DOHH2 (cell line): Measurements from ENCODE around the gene SETMAR.

Experiments
- H3F3A ChIP-seq: fragments of 200-600 bp; sonication (generic), shearing (Covaris generic); 2 replicates; pipeline ENCODE4 v1.6.0; 2016; ENCODE audit warnings: antibody characterized with exemption, mild to moderate bottlenecking; ENCODE audit not compliant: control insufficient read depth, insufficient read depth
- H3K27ac ChIP-seq: fragments of 200-600 bp; sonication (generic); 2 replicates; pipeline ENCODE4 v1.5.1; 2014; ENCODE audit warnings: low read depth, mild to moderate bottlenecking, low read length, moderate library complexity
- H3K27me3 ChIP-seq: fragments of 200-600 bp; sonication (generic); 2 replicates; pipeline ENCODE4 v1.6.1; 2014; ENCODE audit warnings: mild to moderate bottlenecking, low read length, mixed read lengths; ENCODE audit not compliant: control insufficient read depth
- H3K36me3 ChIP-seq: fragments of 200-600 bp; sonication (generic); 2 replicates; pipeline ENCODE4 v1.6.1; 2014; ENCODE audit warnings: mild to moderate bottlenecking, low read length, moderate library complexity, mixed read lengths; ENCODE audit not compliant: control insufficient read depth
- H3K4me1 ChIP-seq: fragments of 200-600 bp; sonication (generic); 2 replicates; pipeline ENCODE4 v1.6.1; 2014; ENCODE audit warnings: mild to moderate bottlenecking, low read length, mixed read lengths; ENCODE audit not compliant: control insufficient read depth
- H3K4me2 ChIP-seq: fragments of 200-600 bp; sonication (generic); 2 replicates; pipeline ENCODE4 v1.6.0; 2014; ENCODE audit warnings: mild to moderate bottlenecking, low read length, moderate library complexity
- H3K4me3 ChIP-seq: fragments of 200-600 bp; sonication (generic); 2 replicates; pipeline ENCODE4 v1.5.1; 2014; ENCODE audit warnings: mild to moderate bottlenecking, low read length, mixed read lengths
- H3K79me2 ChIP-seq: fragments of 200-600 bp; sonication (generic); 2 replicates; pipeline ENCODE4 v1.6.1; 2014; ENCODE audit warnings: mild to moderate bottlenecking, low read length, mixed read lengths; ENCODE audit not compliant: control insufficient read depth
- H3K9me2 ChIP-seq: fragments of 200-600 bp; sonication (generic); replicated peaks from 2 replicates; pipeline ENCODE4 v1.6.1; 2014; ENCODE audit warnings: mild to moderate bottlenecking, low read length, mixed read lengths; ENCODE audit not compliant: control insufficient read depth
- H3K9me3 ChIP-seq: fragments of 200-600 bp; sonication (generic); 2 replicates; pipeline ENCODE4 v1.6.1; 2014; ENCODE audit warnings: antibody characterized with exemption, low read length, mixed read lengths; ENCODE audit not compliant: control insufficient read depth, insufficient read depth
- H4K20me1 ChIP-seq: fragments of 200-600 bp; sonication (generic); 2 replicates; pipeline ENCODE4 v1.6.0; 2014; ENCODE audit warnings: low read depth, mild to moderate bottlenecking, antibody characterized with exemption, low read length, moderate library complexity; ENCODE audit not compliant: control insufficient read depth, insufficient read depth
- EZH2phosphoT487 ChIP-seq: fragments of 200-600 bp; sonication (generic); IDR thresholded peaks from 2 replicates; pipeline ENCODE4 v1.6.1; 2017; ENCODE audit warnings: borderline replicate concordance, mild to moderate bottlenecking, antibody characterized with exemption, low read length, moderate library complexity, mixed read lengths
- TF ChIP-seq, protein P1 (sequence below): fragments of 200-600 bp; sonication (generic); IDR thresholded peaks from one replicate; pipeline ENCODE4 v1.5.1; 2014; ENCODE audit warnings: antibody characterized with exemption, mild to moderate bottlenecking, low read depth, low read length; ENCODE audit not compliant: poor library complexity, severe bottlenecking

SETMAR gene

GRCh38 chr3:4351872-4352271 is 48.7 kb downstream of the SETMAR start:
- Histone ChIP-seq H3K27ac (no peak overlapping the region), H3K4me1 (no peaks in the 10 kb centered on the region), H3F3A (no peaks in the 10 kb centered on the region), H3K4me2 (no peak overlapping the region), H3K27me3 (no peaks in the 10 kb centered on the region), H3K4me3 (no peak overlapping the region), H3K9me3 (no peaks in the 10 kb centered on the region), H3K79me2 (no peaks in the 10 kb centered on the region), H3K36me3 (no peaks in the 10 kb centered on the region), H3K9me2 (no peaks in the 10 kb centered on the region), H4K20me1 (no peaks in the 10 kb centered on the region; the same call in 1 of the 2 replicates)
- TF ChIP-seq, protein P1, sequence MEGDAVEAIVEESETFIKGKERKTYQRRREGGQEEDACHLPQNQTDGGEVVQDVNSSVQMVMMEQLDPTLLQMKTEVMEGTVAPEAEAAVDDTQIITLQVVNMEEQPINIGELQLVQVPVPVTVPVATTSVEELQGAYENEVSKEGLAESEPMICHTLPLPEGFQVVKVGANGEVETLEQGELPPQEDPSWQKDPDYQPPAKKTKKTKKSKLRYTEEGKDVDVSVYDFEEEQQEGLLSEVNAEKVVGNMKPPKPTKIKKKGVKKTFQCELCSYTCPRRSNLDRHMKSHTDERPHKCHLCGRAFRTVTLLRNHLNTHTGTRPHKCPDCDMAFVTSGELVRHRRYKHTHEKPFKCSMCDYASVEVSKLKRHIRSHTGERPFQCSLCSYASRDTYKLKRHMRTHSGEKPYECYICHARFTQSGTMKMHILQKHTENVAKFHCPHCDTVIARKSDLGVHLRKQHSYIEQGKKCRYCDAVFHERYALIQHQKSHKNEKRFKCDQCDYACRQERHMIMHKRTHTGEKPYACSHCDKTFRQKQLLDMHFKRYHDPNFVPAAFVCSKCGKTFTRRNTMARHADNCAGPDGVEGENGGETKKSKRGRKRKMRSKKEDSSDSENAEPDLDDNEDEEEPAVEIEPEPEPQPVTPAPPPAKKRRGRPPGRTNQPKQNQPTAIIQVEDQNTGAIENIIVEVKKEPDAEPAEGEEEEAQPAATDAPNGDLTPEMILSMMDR = no peak
- no peak for TF ChIP-seq EZH2phosphoT487

DNA sequence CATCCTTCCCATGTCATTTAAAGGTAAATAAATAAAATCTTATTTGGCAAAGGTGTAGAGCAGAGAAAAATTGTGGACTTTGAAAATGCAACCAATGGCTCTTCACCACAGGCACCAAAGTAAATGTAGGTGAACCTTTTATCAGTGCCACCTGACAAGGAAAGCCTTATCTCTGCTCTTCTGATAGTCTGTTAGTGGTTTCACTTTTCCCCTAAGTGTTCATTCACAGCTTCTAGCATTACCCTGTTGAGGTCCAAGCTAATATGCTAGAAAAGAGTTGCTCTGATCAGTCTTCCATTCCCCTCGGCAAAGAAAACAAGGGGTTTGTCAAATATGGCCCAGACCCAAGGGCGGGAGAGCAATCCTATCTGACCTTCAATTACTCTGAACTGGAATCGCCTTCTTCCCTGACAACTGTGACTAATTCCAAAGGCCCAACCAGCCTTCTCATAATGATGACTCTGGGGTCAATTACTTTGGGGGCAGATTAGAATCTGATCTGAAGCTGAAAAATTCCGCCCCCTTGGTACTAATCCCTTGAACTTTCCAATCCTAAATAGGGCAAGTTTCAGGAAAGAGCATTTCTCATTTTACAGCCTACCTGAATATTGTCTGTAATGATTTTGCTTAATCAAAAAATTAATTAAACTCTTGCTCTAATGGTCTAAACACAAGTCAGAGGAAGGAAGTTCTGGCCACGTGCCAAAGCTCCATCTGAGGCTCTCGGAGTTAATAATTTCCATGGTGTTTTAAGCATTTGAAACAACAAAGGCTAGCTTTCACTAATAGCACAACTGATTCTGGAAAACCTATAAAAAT is 52.4 kb downstream of the SETMAR start:
- TF ChIP-seq, protein P1 = no peak
- no peak for TF ChIP-seq EZH2phosphoT487
- Histone ChIP-seq H3K4me1 (no peaks in the 10 kb centered on the region), H3K4me2 (no peak overlapping the region), H3K36me3 (no peaks in the 10 kb centered on the region), H3K9me3 (no peaks in the 10 kb centered on the region), H3K27ac (no peak overlapping the region), H3K79me2 (no peaks in the 10 kb centered on the region), H3K27me3 (no peaks in the 10 kb centered on the region), H3K9me2 (no peaks in the 10 kb centered on the region), H3F3A (no peaks in the 10 kb centered on the region), H3K4me3 (no peak overlapping the region), H4K20me1 (no peaks in the 10 kb centered on the region; the same call in 1 of the 2 replicates)

DNA sequence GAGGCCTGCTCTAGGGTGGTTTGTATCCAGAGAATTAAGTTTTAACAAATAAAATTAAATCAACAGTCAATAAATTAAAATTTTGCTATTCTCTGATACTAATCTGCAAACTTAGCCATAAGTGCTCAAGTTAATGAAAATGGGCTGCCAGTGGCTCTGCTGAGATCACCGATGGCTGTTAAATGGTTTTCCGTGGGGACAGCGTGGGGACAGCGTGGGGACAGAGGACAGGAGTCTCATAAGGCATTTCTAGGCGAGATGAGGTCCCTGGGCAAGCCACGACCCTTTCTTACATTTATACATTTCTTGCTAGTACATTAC is 53.0 kb downstream of the SETMAR start:
- H3K79me2 ChIP-seq = no peaks in the 10 kb centered on the region
- H3K27ac ChIP-seq = no peak overlapping the region
- no peak overlapping the region for H3K4me3 ChIP-seq
- TF ChIP-seq, protein P1 = no peak
- no peak for TF ChIP-seq EZH2phosphoT487
- H3K4me2 ChIP-seq = no peak overlapping the region
- no peaks in the 10 kb centered on the region for H3K36me3 ChIP-seq
- H3K9me3 ChIP-seq = no peaks in the 10 kb centered on the region
- no peaks in the 10 kb centered on the region for H3F3A ChIP-seq
- no peaks in the 10 kb centered on the region; the same call in 1 of the 2 replicates for H4K20me1 ChIP-seq
- H3K4me1 ChIP-seq = no peaks in the 10 kb centered on the region
- H3K9me2 ChIP-seq = no peaks in the 10 kb centered on the region
- no peaks in the 10 kb centered on the region for H3K27me3 ChIP-seq
